Endometrial microvascular endothelial cells (primary cell): ENCODE data around the gene EIF1B. TPM values are rescaled to one million over a fixed set of nuclear protein-coding genes. Genes with fewer than 3 reads are reported as not detected.

Source experiments
- in situ Hi-C: cut with HindIII; loops from 2 replicates; pipeline ENCODE4 v1.10.0; 2017; ENCODE audit warnings: low sequenced_read_pairs, low pct_unique_long_range_greater_than_20kb; ENCODE audit errors: inconsistent ontology term
- total RNA-seq: library from RNA; depleted of rRNA; stranded (reverse); fragments of >200 nt; gene quantifications from one replicate; pipeline ENCODE4 v1.2.3, GENCODE V29; 2015; ENCODE audit errors: inconsistent ontology term

EIF1B gene
- total RNA-seq, 1 donor from 2014 or later: 22.0 TPM

- in situ Hi-C loops: no loop called here
Observed at GRCh38 chr3:40336511-40337135, 27.1 kb downstream of the EIF1B start.

GRCh38 chr3:40337136-40338108, 27.9 kb downstream of the EIF1B start:
- in situ Hi-C loops: no loop called here

GRCh38 chr3:40339871-40340270, 30.4 kb downstream of the EIF1B start:
- in situ Hi-C loops: no loop called here

GRCh38 chr3:40340541-40341170, 31.1 kb downstream of the EIF1B start:
- in situ Hi-C loops: no loop called here

GRCh38 chr3:40341671-40342070, 32.2 kb downstream of the EIF1B start:
- in situ Hi-C loops: no loop called here

- in situ Hi-C loops: no loop called here
Observed at GRCh38 chr3:40350529-40350928, 41.0 kb downstream of the EIF1B start.

- in situ Hi-C loops: no loop called here
Observed at GRCh38 chr3:40355410-40355809, 45.9 kb downstream of the EIF1B start.

GRCh38 chr3:40358454-40358853, 48.9 kb downstream of the EIF1B start:
- in situ Hi-C loops: no loop called here

Other genes with a start within 250 kb of the EIF1B start
- not detected for gene ENTPD3, start 77.5 kb downstream of the EIF1B start, total RNA-seq
- gene RPL14, start 147.6 kb downstream of the EIF1B start, total RNA-seq: 350 TPM
- gene ZNF619, start 167.4 kb downstream of the EIF1B start, total RNA-seq: 7.0 TPM
- 4.5 TPM for gene ZNF620, start 196.3 kb downstream of the EIF1B start, total RNA-seq
- 9.7 TPM for gene ZNF621, start 215.3 kb downstream of the EIF1B start, total RNA-seq